ENCODE data around the gene DCXR. TPM values are rescaled to one million over a fixed set of nuclear protein-coding genes. Genes with fewer than 3 reads are reported as not detected.

Gene DCXR
- total and polyA plus RNA-seq, 2 donors (not counting 1 experiment from before 2014, with no cell fraction given), result 63.9 to 143 TPM

GRCh38 chr17:82078433-82078832, 40.9 kb upstream of the DCXR start:
- TF ChIP-seq CTCF (IDR thresholded peaks at IDR 0.05) (no peak), EZH2 (IDR thresholded peaks at IDR 0.05; ENCODE audit: borderline replicate concordance, insufficient read depth, low read depth, low read length, poor library complexity, severe bottlenecking) (no peak)
- Mint-ChIP-seq H3K27ac (no peak overlapping the region), H3K4me1 (no peaks in the 10 kb centered on the region), H3K9me3 (ENCODE audit: insufficient read depth) (no peaks in the 10 kb centered on the region), H3K4me3 (no peak overlapping the region), H3K27me3 (no peaks in the 10 kb centered on the region)
- Histone ChIP-seq H3K36me3 (replicated peaks in 1 of 2; ENCODE audit: control extremely low read depth in 1 of 2, control insufficient read depth in 1 of 2, extremely low read depth in 1 of 2, insufficient read depth in 2 of 2, low read length in 1 of 2) (peaks cover 0 to 30% of the 10 kb centered on the region in 2 experiments), H3K4me2 (replicated peaks; ENCODE audit: low read depth, low read length, poor library complexity, severe bottlenecking) (no peak overlapping the region), H3K9me3 (ENCODE audit: control extremely low read depth in 1 of 3, control insufficient read depth in 2 of 3, insufficient read depth in 1 of 3, low read length in 2 of 3) (no peaks in the 10 kb centered on the region), H2AFZ (ENCODE audit: insufficient read depth, low read depth, low read length, poor library complexity, severe bottlenecking) (no peak overlapping the region), H3K27me3 (replicated peaks in 1 of 4; ENCODE audit: control extremely low read depth in 1 of 4, control insufficient read depth in 3 of 4, insufficient read depth in 4 of 4, low read length in 3 of 4) (no peaks in the 10 kb centered on the region), H3K9ac (ENCODE audit: low read length) (no peak overlapping the region), H3K27ac (ENCODE audit: low read length in 2 of 2) (no peak overlapping the region), H3K79me2 (ENCODE audit: control insufficient read depth, insufficient read depth, low read length) (no peaks in the 10 kb centered on the region), H3K4me1 (ENCODE audit: control insufficient read depth in 2 of 2, insufficient read depth in 2 of 2, low read length in 2 of 2) (no peaks in the 10 kb centered on the region), H3K4me3 (ENCODE audit: control extremely low read depth in 1 of 5, extremely low read depth in 1 of 5, insufficient read depth in 1 of 5, low read depth in 2 of 5, low read length in 4 of 5) (no peak overlapping the region), H4K20me1 (ENCODE audit: control insufficient read depth, insufficient read depth, low read length, poor library complexity, severe bottlenecking) (no peaks in the 10 kb centered on the region)
- intact Hi-C loops (cut with micrococcal nuclease), result no loop called here
- 95% methylated on average over 17 of the region's 18 CpGs for WGBS (ENCODE audit: insufficient coverage)
- CTCF ChIA-PET, result no interaction called here
- POLR2A ChIA-PET, result no interaction called here
- ATAC-seq (ENCODE audit: low read depth) (no peak), DNase-seq (no peak)

- H3K9me3 Mint-ChIP-seq (ENCODE audit: insufficient read depth), result no peaks in the 10 kb centered on the region
- ATAC-seq (ENCODE audit: low read depth) (no peak), DNase-seq (no peak)
- POLR2A ChIA-PET, result no interaction called here
- no peaks in the 10 kb centered on the region for H3K4me1 Mint-ChIP-seq
- intact Hi-C loops (cut with micrococcal nuclease), result no loop called here
- Histone ChIP-seq H3K9me3 (ENCODE audit: control extremely low read depth in 1 of 3, control insufficient read depth in 2 of 3, insufficient read depth in 1 of 3, low read length in 2 of 3) (no peaks in the 10 kb centered on the region), H3K27ac (ENCODE audit: low read length in 2 of 2) (no peak overlapping the region), H4K20me1 (ENCODE audit: control insufficient read depth, insufficient read depth, low read length, poor library complexity, severe bottlenecking) (no peaks in the 10 kb centered on the region), H2AFZ (ENCODE audit: insufficient read depth, low read depth, low read length, poor library complexity, severe bottlenecking) (no peak overlapping the region), H3K4me3 (ENCODE audit: control extremely low read depth in 1 of 5, extremely low read depth in 1 of 5, insufficient read depth in 1 of 5, low read depth in 2 of 5, low read length in 4 of 5) (no peak overlapping the region), H3K79me2 (ENCODE audit: control insufficient read depth, insufficient read depth, low read length) (no peaks in the 10 kb centered on the region), H3K36me3 (replicated peaks in 1 of 2; ENCODE audit: control extremely low read depth in 1 of 2, control insufficient read depth in 1 of 2, extremely low read depth in 1 of 2, insufficient read depth in 2 of 2, low read length in 1 of 2) (peaks cover 0 to 23% of the 10 kb centered on the region in 2 experiments), H3K4me1 (ENCODE audit: control insufficient read depth in 2 of 2, insufficient read depth in 2 of 2, low read length in 2 of 2) (no peaks in the 10 kb centered on the region), H3K4me2 (replicated peaks; ENCODE audit: low read depth, low read length, poor library complexity, severe bottlenecking) (no peak overlapping the region), H3K27me3 (replicated peaks in 1 of 4; ENCODE audit: control extremely low read depth in 1 of 4, control insufficient read depth in 3 of 4, insufficient read depth in 4 of 4, low read length in 3 of 4) (no peaks in the 10 kb centered on the region), H3K9ac (ENCODE audit: low read length) (no peak overlapping the region)
- no peak overlapping the region for H3K27ac Mint-ChIP-seq
- TF ChIP-seq EZH2 (IDR thresholded peaks at IDR 0.05; ENCODE audit: borderline replicate concordance, insufficient read depth, low read depth, low read length, poor library complexity, severe bottlenecking) (no peak), CTCF (IDR thresholded peaks at IDR 0.05) (no peak)
- 91% methylated on average over 19 of the region's 28 CpGs for WGBS (ENCODE audit: insufficient coverage)
- H3K27me3 Mint-ChIP-seq, result no peaks in the 10 kb centered on the region
- no peak overlapping the region for H3K4me3 Mint-ChIP-seq
- CTCF ChIA-PET, result no interaction called here
These were observed 40.3 kb upstream of the DCXR start for GRCh38 chr17:82077617-82078358.

Measured in B cell (primary cell).